GM12878 (cell line): Measurements from ENCODE around the gene MT1E. TPM values are rescaled to one million over a fixed set of nuclear protein-coding genes. Genes with fewer than 3 reads are reported as not detected.
A peak's percentile ranks its signal among the peaks of the same experiment; 100 is the strongest.

ENCODE experiments used
- ATAC-seq: fragments of 200-7000 bp; cut with Tn5 transposase; 3 replicates; pipeline ENCODE4 v1.9.1; 2020; ENCODE audit warnings: mild to moderate bottlenecking, moderate library complexity
- BruUV-seq: library from RNA; stranded (reverse); fragments of 400-500 nt; replicated peaks from 2 replicates; lab custom pipeline; 2021; lab: Mats Ljungman, UMichigan
- CTCF ChIA-PET: fragments of 300-600 bp; sonication (Branson Sonifier 250); formaldehyde crosslinking; extraction: SDS; loops from one replicate; lab custom pipeline; 2021; ENCODE audit warnings: inconsistent platforms; lab: Yijun Ruan, JAX
- POLR2A ChIA-PET: fragments of 350-600 bp; formaldehyde crosslinking; extraction: SDS; loops from one replicate; lab custom pipeline; 2021; ENCODE audit warnings: inconsistent platforms; lab: Charles Lee
- RAD21 ChIA-PET: fragments of 300-600 bp; sonication (Branson Sonifier 250); formaldehyde crosslinking; loops from one replicate; lab custom pipeline; 2023; ENCODE audit warnings: antibody characterized with exemption; ENCODE audit not compliant: unreplicated experiment; lab: Charles Lee
- SMC1A ChIA-PET: fragments of 300-600 bp; sonication (Branson Sonifier 250); formaldehyde crosslinking; loops from one replicate; lab custom pipeline; 2023; ENCODE audit not compliant: unreplicated experiment, uncharacterized antibody; lab: Charles Lee
- DNase-seq: peaks from one replicate; pipeline ENCODE4 v3.0.0-alpha.2; 2011; ENCODE audit warnings: low read depth, low spot score
- FAIRE-seq: peaks from 3 replicates; lab custom pipeline; 2011; peaks lifted over from hg19 to GRCh38; lab: Jason Lieb, UNC
- H2AFZ ChIP-seq: 2 replicates; pipeline ENCODE4 v1.6.0; 2011; ENCODE audit warnings: low read depth, low read length, control low read depth; ENCODE audit not compliant: control insufficient read depth
- H3K27ac ChIP-seq: 2 replicates; pipeline ENCODE4 v1.5.1; 2011; ENCODE audit warnings: control low read depth; ENCODE audit not compliant: control insufficient read depth, insufficient read depth
- H3K27me3 ChIP-seq, 2 experiments: replicated peaks in 1 of 2; 2 replicates each; pipeline versions ENCODE4 v1.6.0 to v1.6.1; 2011; ENCODE audit warnings: low read length in 1 of 2; ENCODE audit not compliant: control insufficient read depth in 2 of 2, insufficient read depth in 2 of 2
- H3K36me3 ChIP-seq, 2 experiments: 2 replicates each; pipeline ENCODE4 v1.5.1; 2011; ENCODE audit warnings: low read length in 1 of 2; ENCODE audit not compliant: control insufficient read depth in 2 of 2, insufficient read depth in 2 of 2
- H3K4me1 ChIP-seq: 2 replicates; pipeline ENCODE4 v1.6.1; 2011; ENCODE audit warnings: mild to moderate bottlenecking, low read length, moderate library complexity, mixed read lengths; ENCODE audit not compliant: control insufficient read depth, insufficient read depth
- H3K4me2 ChIP-seq: 2 replicates; pipeline ENCODE4 v1.6.0; 2011; ENCODE audit warnings: control low read depth; ENCODE audit not compliant: control insufficient read depth, insufficient read depth
- H3K4me3 ChIP-seq: fragments of 200-600 bp; sonication (generic); 2 replicates; pipeline ENCODE4 v1.5.1; 2016
- H3K79me2 ChIP-seq: 2 replicates; pipeline ENCODE4 v1.6.0; 2011; ENCODE audit warnings: low read length; ENCODE audit not compliant: control insufficient read depth, insufficient read depth
- H3K9ac ChIP-seq: 2 replicates; pipeline ENCODE4 v1.8.0; 2011; ENCODE audit warnings: low read length, control low read depth, mixed read lengths; ENCODE audit not compliant: control insufficient read depth, insufficient read depth
- H3K9me3 ChIP-seq: replicated peaks from 3 replicates; pipeline ENCODE4 v1.5.1; 2011; ENCODE audit warnings: mild to moderate bottlenecking, low read length; ENCODE audit not compliant: control insufficient read depth, insufficient read depth
- H4K20me1 ChIP-seq: 2 replicates; pipeline ENCODE4 v1.6.0; 2011; ENCODE audit not compliant: control insufficient read depth, insufficient read depth
- BHLHE40 ChIP-seq, 2 experiments: fragments of 450-650 bp in 1 of 2; IDR thresholded peaks; 2 replicates each; pipeline ENCODE4 v1.6.1; 2011 to 2017; ENCODE audit warnings: low read depth in 2 of 2, borderline replicate concordance in 1 of 2, improper control_type of control experiment in 1 of 2, low read length in 1 of 2, mild to moderate bottlenecking in 1 of 2
- CBFB ChIP-seq: IDR thresholded peaks from 2 replicates; pipeline ENCODE4 v1.6.1; 2016; ENCODE audit warnings: antibody characterized with exemption, low read depth
- CEBPB ChIP-seq, 2 experiments: fragments of 150-350 bp in 1 of 2; IDR thresholded peaks; 2 replicates each; pipeline ENCODE4 v1.6.1; 2012 to 2014; ENCODE audit warnings: low read depth in 2 of 2, low read length in 2 of 2, borderline replicate concordance in 1 of 2, inconsistent platforms in 1 of 2
- E4F1 ChIP-seq: fragments of 450-650 bp; IDR thresholded peaks from 2 replicates; pipeline ENCODE4 v1.6.1; 2018; ENCODE audit warnings: borderline replicate concordance, mild to moderate bottlenecking; ENCODE audit not compliant: partially characterized antibody
- EED ChIP-seq: sonication (generic); IDR thresholded peaks from 2 replicates; pipeline ENCODE4 v1.6.1; 2016; ENCODE audit warnings: antibody characterized with exemption, low read depth
- EGR1 ChIP-seq, 2 experiments: IDR thresholded peaks; 1 replicate in 1 of 2; 2 replicates in 1 of 2; pipeline ENCODE4 v1.6.1; 2011 to 2012; ENCODE audit warnings: low read depth in 2 of 2, low read length in 2 of 2, borderline replicate concordance in 1 of 2, mild to moderate bottlenecking in 1 of 2, moderate library complexity in 1 of 2
- FOS ChIP-seq: IDR thresholded peaks from 3 replicates; pipeline ENCODE4 v1.6.1; 2011; ENCODE audit warnings: borderline replicate concordance; ENCODE audit not compliant: insufficient read length; ENCODE audit errors: extremely low read depth
- HDGF ChIP-seq: fragments of 450-650 bp; IDR thresholded peaks from 2 replicates; pipeline ENCODE4 v1.6.1; 2016; ENCODE audit warnings: antibody characterized with exemption
- IKZF1 ChIP-seq: fragments of 450-650 bp; conservative IDR thresholded peaks from 2 replicates; pipeline ENCODE4 v1.6.1; 2017; ENCODE audit warnings: antibody characterized with exemption, mild to moderate bottlenecking
- JUNB ChIP-seq: IDR thresholded peaks from 2 replicates; pipeline ENCODE4 v1.6.1; 2016; ENCODE audit warnings: antibody characterized with exemption, mild to moderate bottlenecking
- PML ChIP-seq: IDR thresholded peaks from 2 replicates; pipeline ENCODE4 v1.6.1; 2012; ENCODE audit warnings: low read length, inconsistent platforms
- POLR2AphosphoS5 ChIP-seq: IDR thresholded peaks from 2 replicates; pipeline ENCODE4 v1.6.1; 2011; ENCODE audit warnings: mild to moderate bottlenecking, low read length, inconsistent platforms
- POU2F2 ChIP-seq: IDR thresholded peaks from 3 replicates; pipeline ENCODE4 v1.6.1; 2011; ENCODE audit warnings: low read depth, mild to moderate bottlenecking, low read length, borderline replicate concordance
- RBBP5 ChIP-seq: fragments of 200-600 bp; sonication (generic); conservative IDR thresholded peaks from 2 replicates; pipeline ENCODE4 v1.6.1; 2016
- REST ChIP-seq: IDR thresholded peaks from 2 replicates; pipeline ENCODE4 v1.6.1; 2012; ENCODE audit warnings: mild to moderate bottlenecking, low read depth, low read length
- SMC3 ChIP-seq: IDR thresholded peaks from 2 replicates; pipeline ENCODE4 v1.6.1; 2011; ENCODE audit warnings: low read length, improper control_type of control experiment, borderline replicate concordance
- SREBF1 ChIP-seq: IDR thresholded peaks from 2 replicates; pipeline ENCODE4 v1.6.1; 2012; ENCODE audit warnings: mild to moderate bottlenecking, low read length
- TCF7 ChIP-seq: IDR thresholded peaks from 2 replicates; pipeline ENCODE4 v1.6.1; 2014; ENCODE audit warnings: antibody characterized with exemption, borderline replicate concordance
- WGBS: methylation state at CpG from one replicate; pipeline ENCODE4 v1.1.6; 2016; ENCODE audit warnings: low lambda C conversion rate; ENCODE audit not compliant: insufficient replicate concordance, insufficient coverage; ENCODE audit errors: missing lambda C conversion rate; 5-methylcytosine and 5-hydroxymethylcytosine counted together
- in situ Hi-C: fragments of 300-500 bp; cut with MboI; formaldehyde crosslinking; loops from 9 replicates; pipeline ENCODE4 v1.14.3; 2018; ENCODE audit warnings: mixed read lengths
- intact Hi-C: fragments of 100-400 bp; cut with micrococcal nuclease; formaldehyde crosslinking; loops from one replicate; pipeline ENCODE4 v1.14.2; 2022; ENCODE audit not compliant: unreplicated experiment
- polyA plus RNA-seq, 11 experiments: library from polyadenylated mRNA; depleted of rRNA in 4 of 11; unstranded in 6 of 11; stranded (reverse) in 5 of 11; fragments of >200 nt; fragmentation: Nextera tagmentation in 4 of 11; fragmentation: Illumina TruSeq in 1 of 11; extraction: Ambion mirVana in 4 of 11; extraction: Trizol in 1 of 11; gene quantifications; 1 replicate in 1 of 11; 2 replicates in 10 of 11; pipeline versions ENCODE4 v1.2.1 to v1.2.3, GENCODE V29; 2011 to 2016; ENCODE audit warnings: inconsistent platforms in 2 of 11, missing spikeins in 2 of 11, low read depth in 1 of 11
- total RNA-seq, 4 experiments: library from RNA; depleted of rRNA in 3 of 4; stranded (reverse); fragments of >200 nt in 3 of 4; fragmentation: Illumina TruSeq in 1 of 4; extraction: Trizol in 1 of 4; gene quantifications; 2 replicates each; pipeline versions ENCODE4 v1.2.1 to v1.2.3, GENCODE V29; 2013 to 2021

Gene MT1E
- total and polyA plus RNA-seq, 10 of the 15 experiments (the other 5 are each of a cell fraction or from before 2014, with no cell fraction given), result 5.8 to 22.3 (median 16.5) TPM

GRCh38 chr16:56610017-56610608 is 15.5 kb upstream of the MT1E start:
- H2AFZ ChIP-seq, result peak overlapping the region; percentile 60
- no TSS peak for BruUV-seq
- WGBS, result 8% methylated on average over 10 of the region's 10 CpGs
- H3K9ac ChIP-seq, result peak overlapping the region; percentile 38; the same call in 1 of the 2 replicates
- no peaks in the 10 kb centered on the region for H3K27me3 ChIP-seq
- FAIRE-seq (no peak), DNase-seq (peak; percentile 55), ATAC-seq (peak; percentile 49)
- ChIA-PET CTCF (interaction anchor here (1.0 to 10.0 kb wide), 8 partner anchors 9 to 92 kb away, joined by 3 to 77 read pairs (median 6); no protein-coding TSS in a partner anchor), POLR2A (interaction anchor here (0.6 to 1.7 kb wide), 3 partner anchors 15 to 359 kb away, joined by 3 to 4 read pairs (median 3); partner anchors contain the start of genes MT1E and MT1X), SMC1A (interaction anchor here (0.7 to 4.6 kb wide), 9 partner anchors 9 to 729 kb away, joined by 3 to 27 read pairs (median 6); no protein-coding TSS in a partner anchor), RAD21 (interaction anchor here (1.3 to 4.6 kb wide), 5 partner anchors 14 to 91 kb away, joined by 3 to 23 read pairs (median 5); no protein-coding TSS in a partner anchor)
- H4K20me1 ChIP-seq, result no peaks in the 10 kb centered on the region
- in situ Hi-C loops, result no loop called here
- intact Hi-C loops, result no loop called here
- H3K4me1 ChIP-seq, result peaks cover 29% of the 10 kb centered on the region
- H3K4me2 ChIP-seq, result peak overlapping the region; percentile 82
- no peaks in the 10 kb centered on the region for H3K79me2 ChIP-seq
- no peaks in the 10 kb centered on the region for H3K36me3 ChIP-seq
- no peaks in the 10 kb centered on the region for H3K9me3 ChIP-seq
- H3K27ac ChIP-seq, result peak overlapping the region; percentile 50
- peak overlapping the region; percentile 70 for H3K4me3 ChIP-seq
- TF ChIP-seq POLR2AphosphoS5 (0 out of 2 replicates have a peak, but pooled peaks have one; percentile 10), JUNB (no peak), EGR1 (IDR thresholded peaks at IDR 0.05; ENCODE audit: borderline replicate concordance in 1 of 2, low read depth in 2 of 2, low read length in 2 of 2) (peak in 1 of 2 experiments; percentile 75; a peak in 1 of 3 replicates), CEBPB (IDR thresholded peaks at IDR 0.05; ENCODE audit: borderline replicate concordance in 1 of 2, low read depth in 2 of 2, low read length in 2 of 2) (no peak), RBBP5 (no peak), IKZF1 (no peak; the same call in 1 of the 2 replicates), HDGF (peak; percentile 64; the same call in 1 of the 2 replicates), TCF7 (no peak), SREBF1 (no peak), SMC3 (0 out of 2 replicates have a peak, but pooled peaks have one; percentile 12), POU2F2 (peak; percentile 7; the same call in 1 of the 3 replicates), CBFB (no peak), PML (peak; percentile 36; the same call in 1 of the 2 replicates), EED (peak; percentile 51), E4F1 (no peak), FOS (no peak), REST (no peak), BHLHE40 (IDR thresholded peaks at IDR 0.05; ENCODE audit: borderline replicate concordance in 1 of 2, low read depth in 2 of 2, low read length in 1 of 2) (peak; percentile 20 to 53; a peak in 2 of 4 replicates)
